SK-N-SH (cell line): ENCODE data around the gene CCT6A. TPM values are rescaled to one million over a fixed set of nuclear protein-coding genes. Genes with fewer than 3 reads are reported as not detected.

Experiments used
- CTCF ChIA-PET: fragments of 300-600, 350-600 bp; formaldehyde crosslinking; extraction: SDS; loops from one replicate; lab custom pipeline; 2021; lab: Yijun Ruan, JAX
- POLR2A ChIA-PET: fragments of 350-600 bp; sonication (Branson Sonifier 250); formaldehyde crosslinking; extraction: SDS; loops from one replicate; lab custom pipeline; 2020; ENCODE audit warnings: antibody characterized with exemption, inconsistent platforms; lab: Yijun Ruan, JAX
- DNase-seq: peaks from one replicate; pipeline ENCODE4 v3.0.0; 2012
- H2AFZ ChIP-seq: fragments of 200-600 bp; sonication (generic); 2 replicates; pipeline ENCODE4 v1.8.1; 2016; ENCODE audit warnings: antibody characterized with exemption, mild to moderate bottlenecking, low read depth
- H3F3A ChIP-seq: fragments of 200-600 bp; sonication (generic); replicated peaks from 2 replicates; pipeline ENCODE3; 2016; ENCODE audit warnings: antibody characterized with exemption, mild to moderate bottlenecking; ENCODE audit not compliant: insufficient read depth
- H3K27ac ChIP-seq, 2 experiments: fragments of 200-500 bp in 1 of 2; fragments of 200-600 bp in 1 of 2; sonication (Bioruptor generic) in 1 of 2; sonication (generic), shearing (Covaris generic) in 1 of 2; 2 replicates each; pipeline versions ENCODE4 v1.5.1 to v1.6.1; 2014 to 2016; ENCODE audit warnings: low read depth in 2 of 2, inconsistent platforms in 1 of 2, low read length in 1 of 2, mild to moderate bottlenecking in 1 of 2, mixed read lengths in 1 of 2
- H3K27me3 ChIP-seq: fragments of 200-600 bp; sonication (generic), shearing (Covaris generic); 2 replicates; pipeline ENCODE4 v1.6.1; 2016; ENCODE audit warnings: mixed run types; ENCODE audit not compliant: insufficient read depth
- H3K36me3 ChIP-seq, 2 experiments: fragments of 200-500 bp in 1 of 2; fragments of 200-600 bp in 1 of 2; sonication (Bioruptor generic) in 1 of 2; sonication (generic) in 1 of 2; replicated peaks in 1 of 2; 2 replicates each; pipeline versions ENCODE3 to v1.5.1; 2014 to 2016; ENCODE audit warnings: low read length in 1 of 2, mild to moderate bottlenecking in 1 of 2; ENCODE audit not compliant: insufficient read depth in 2 of 2, control insufficient read depth in 1 of 2
- H3K4me1 ChIP-seq, 2 experiments: fragments of 200-500 bp in 1 of 2; fragments of 200-600 bp in 1 of 2; sonication (Bioruptor generic) in 1 of 2; sonication (generic), shearing (Covaris generic) in 1 of 2; 2 replicates each; pipeline versions ENCODE4 v1.5.1 to v1.6.1; 2014 to 2016; ENCODE audit warnings: low read depth in 1 of 2, low read length in 1 of 2, mixed run types in 1 of 2; ENCODE audit not compliant: insufficient read depth in 2 of 2, control insufficient read depth in 1 of 2
- H3K4me2 ChIP-seq: fragments of 200-600 bp; sonication (generic), shearing (Covaris generic); 2 replicates; pipeline ENCODE4 v1.6.1; 2017; ENCODE audit warnings: mixed run types
- H3K4me3 ChIP-seq, 2 experiments: fragments of 200-500 bp in 1 of 2; fragments of 200-600 bp in 1 of 2; sonication (Bioruptor generic) in 1 of 2; sonication (generic), shearing (Covaris generic) in 1 of 2; 2 replicates each; pipeline versions ENCODE4 v1.5.1 to v1.8.1; 2014 to 2016; ENCODE audit warnings: low read depth in 2 of 2, inconsistent platforms in 1 of 2, low read length in 1 of 2, mild to moderate bottlenecking in 1 of 2, mixed read lengths in 1 of 2, moderate library complexity in 1 of 2
- H3K79me2 ChIP-seq: fragments of 200-600 bp; sonication (generic); 2 replicates; pipeline ENCODE4 v1.8.1; 2017; ENCODE audit warnings: mild to moderate bottlenecking; ENCODE audit not compliant: insufficient read depth
- H3K9ac ChIP-seq: fragments of 200-600 bp; sonication (generic); 2 replicates; pipeline ENCODE4 v1.6.1; 2017; ENCODE audit warnings: mixed run types
- H3K9me2 ChIP-seq: fragments of 200-600 bp; sonication (generic); 2 replicates; pipeline ENCODE4 v1.6.1; 2017; ENCODE audit warnings: mixed run types
- H3K9me3 ChIP-seq: fragments of 200-600 bp; sonication (generic); 2 replicates; pipeline ENCODE4 v1.6.1; 2017; ENCODE audit warnings: mixed run types, mild to moderate bottlenecking, moderate library complexity
- H4K20me1 ChIP-seq: fragments of 200-600 bp; sonication (generic); 2 replicates; pipeline ENCODE4 v1.6.1; 2017; ENCODE audit warnings: mild to moderate bottlenecking, mixed run types; ENCODE audit not compliant: insufficient read depth
- ELF1 ChIP-seq: IDR thresholded peaks from 2 replicates; pipeline ENCODE4 v1.4.0; 2012
- EP300 ChIP-seq, 2 experiments: IDR thresholded peaks; 2 replicates each; pipeline versions ENCODE4 v1.4.0 to v1.6.1; 2012; ENCODE audit warnings: borderline replicate concordance in 1 of 2, low read depth in 1 of 2, low read length in 1 of 2
- EZH2phosphoT487 ChIP-seq: fragments of 200-600 bp; sonication (generic); IDR thresholded peaks from 2 replicates; pipeline ENCODE4 v1.6.1; 2017; ENCODE audit warnings: low read depth, mixed run types, mild to moderate bottlenecking, antibody characterized with exemption, moderate library complexity, borderline replicate concordance
- FOXJ3 ChIP-seq: sonication (generic); formaldehyde crosslinking; IDR thresholded peaks from 2 replicates; pipeline ENCODE4 v1.5.1; 2020; ENCODE audit warnings: mild to moderate bottlenecking, missing genetic modification reagents
- FOXM1 ChIP-seq: IDR thresholded peaks from 2 replicates; pipeline ENCODE4 v1.4.0; 2012; ENCODE audit warnings: low read depth, mild to moderate bottlenecking
- GABPA ChIP-seq: IDR thresholded peaks from 2 replicates; pipeline ENCODE4 v1.4.0; 2012; ENCODE audit warnings: low read depth, mild to moderate bottlenecking
- JUND ChIP-seq: IDR thresholded peaks from 2 replicates; pipeline ENCODE4 v1.4.0; 2012
- MEF2A ChIP-seq: IDR thresholded peaks from 2 replicates; pipeline ENCODE4 v1.4.0; 2012; ENCODE audit warnings: low read depth, borderline replicate concordance
- MXI1 ChIP-seq: IDR thresholded peaks from 2 replicates; pipeline ENCODE4 v1.6.1; 2012; ENCODE audit warnings: mild to moderate bottlenecking, low read depth, low read length, improper control_type of control experiment
- NFIC ChIP-seq: IDR thresholded peaks from 2 replicates; pipeline ENCODE4 v1.4.0; 2012; ENCODE audit warnings: borderline replicate concordance
- NRF1 ChIP-seq: IDR thresholded peaks from 2 replicates; pipeline ENCODE4 v1.6.1; 2012; ENCODE audit warnings: low read depth, mild to moderate bottlenecking, low read length
- RCOR1 ChIP-seq: fragments of 150-350 bp; IDR thresholded peaks from 2 replicates; pipeline ENCODE4 v1.6.1; 2017; ENCODE audit warnings: antibody characterized with exemption, low read length
- REST ChIP-seq: IDR thresholded peaks from 2 replicates; pipeline ENCODE4 v1.6.1; 2012; ENCODE audit warnings: mild to moderate bottlenecking, low read depth, low read length, moderate library complexity
- SIN3A ChIP-seq: IDR thresholded peaks from 2 replicates; pipeline ENCODE4 v1.6.1; 2012; ENCODE audit warnings: low read depth, mild to moderate bottlenecking, low read length, moderate library complexity, borderline replicate concordance
- SMC3 ChIP-seq: IDR thresholded peaks from 2 replicates; pipeline ENCODE4 v1.6.1; 2012; ENCODE audit warnings: low read depth, low read length, improper control_type of control experiment
- TCF12 ChIP-seq: IDR thresholded peaks from 2 replicates; pipeline ENCODE4 v1.4.0; 2012
- USF1 ChIP-seq: IDR thresholded peaks from 2 replicates; pipeline ENCODE4 v1.4.0; 2012; ENCODE audit warnings: low read depth, borderline replicate concordance
- USF2 ChIP-seq: fragments of 150-350 bp; IDR thresholded peaks from 2 replicates; pipeline ENCODE4 v1.6.1; 2017; ENCODE audit warnings: antibody characterized with exemption, low read length, low read depth, borderline replicate concordance
- WGBS: methylation state at CpG from one replicate; pipeline ENCODE4 v1.1.6; 2017; ENCODE audit warnings: low lambda C conversion rate; 5-methylcytosine and 5-hydroxymethylcytosine counted together
- polyA plus RNA-seq, 3 experiments: library from polyadenylated mRNA; depleted of rRNA; stranded (reverse); fragments of >200 nt; gene quantifications; 2 replicates each; pipeline ENCODE4 v1.2.3, GENCODE V29; 2012

The CCT6A gene
- polyA plus RNA-seq, 1 of the 3 experiments (the other 2 are of a cell fraction), result 221 TPM

GRCh38 chr7:56074371-56074791 lies 22.8 kb downstream of the CCT6A start (continued):
- TF ChIP-seq REST (no peak), NFIC (peak; percentile 21; the same call in 1 of the 2 replicates), RCOR1 (no peak; the same call in 1 of the 2 replicates), FOXJ3 (CRISPR knock-in tag) (no peak), EP300 (IDR thresholded peaks at IDR 0.05; ENCODE audit: borderline replicate concordance in 1 of 2, low read depth in 1 of 2, low read length in 1 of 2) (0 out of 4 replicates have a peak, but pooled peaks of 1 of the 2 experiments have one; percentile 27), JUND (no peak), GABPA (no peak), MXI1 (peak; percentile 97), SMC3 (peak; percentile 87), SIN3A (no peak)

- ChIA-PET CTCF (interaction anchor here (0.9 to 3.4 kb wide), 5 partner anchors 15 to 114 kb away, joined by 3 to 30 read pairs (median 7); partner anchors contain the start of genes NIPSNAP2 and PHKG1), POLR2A (no interaction called here)
- Histone ChIP-seq H3K4me3 (no peak overlapping the region), H3K4me2 (no peak overlapping the region), H3K27ac (no peak overlapping the region), H3K4me1 (peaks cover 11 to 25% of the 10 kb centered on the region in 2 experiments; a peak in 3 of 4 replicates), H3K79me2 (no peaks in the 10 kb centered on the region), H3K9me2 (no peaks in the 10 kb centered on the region), H3K9ac (no peak overlapping the region)
- WGBS, result 80% methylated on average over 1 of the region's 3 CpGs
- DNase-seq, result no peak
- TF ChIP-seq JUND (no peak), FOXJ3 (CRISPR knock-in tag) (no peak), ELF1 (no peak), MEF2A (no peak), EZH2phosphoT487 (no peak), FOXM1 (no peak), NFIC (no peak), NRF1 (no peak), USF1 (no peak), TCF12 (no peak), MXI1 (no peak), USF2 (no peak)
- TF ChIP-seq, all 33 proteins: peak for 0
- Histone ChIP-seq H3F3A (peaks cover 8% of the 10 kb centered on the region), H4K20me1 (no peaks in the 10 kb centered on the region), H3K36me3 (peaks cover 10 to 25% of the 10 kb centered on the region in 2 experiments), H3K9me3 (no peaks in the 10 kb centered on the region), H2AFZ (no peak overlapping the region), H3K27me3 (no peaks in the 10 kb centered on the region)
Measured at GRCh38 chr7:56077681-56078080, 26.1 kb downstream of the CCT6A start.
